PC-9 (cell line): ENCODE measurements around the gene TRAM2. TPM values are rescaled to one million over a fixed set of nuclear protein-coding genes. Genes with fewer than 3 reads are reported as not detected.

ENCODE experiments used
- BruUV-seq: library from RNA; stranded (reverse); fragments of 400-500 nt; replicated peaks from 2 replicates; lab custom pipeline; 2021; lab: Mats Ljungman, UMichigan
- CTCF ChIA-PET: fragments of 300-600 bp; sonication (Branson Sonifier 250); formaldehyde crosslinking; loops from one replicate; lab custom pipeline; 2022; ENCODE audit warnings: antibody characterized with exemption; lab: Charles Lee
- POLR2A ChIA-PET: fragments of 300-600 bp; sonication (Branson Sonifier 250); formaldehyde crosslinking; loops from one replicate; lab custom pipeline; 2022; ENCODE audit warnings: antibody characterized with exemption; ENCODE audit not compliant: unreplicated experiment; lab: Charles Lee
- DNase-seq, 2 experiments: peaks; one replicate each; pipeline versions ENCODE4 v3.0.0 to v3.0.0-alpha.2; 2015 to 2022; ENCODE audit warnings: mixed read lengths in 1 of 2
- H2AFZ ChIP-seq: fragments of 200-600 bp; sonication (generic); 2 replicates; pipeline ENCODE4 v1.8.1; 2017; ENCODE audit warnings: antibody characterized with exemption
- H3F3A ChIP-seq: fragments of 200-600 bp; sonication (generic); 2 replicates; pipeline ENCODE4 v1.8.1; 2017; ENCODE audit warnings: antibody characterized with exemption, mild to moderate bottlenecking, low read depth; ENCODE audit not compliant: insufficient read depth
- H3K27ac ChIP-seq: fragments of 200-600 bp; sonication (generic); 2 replicates; pipeline ENCODE4 v1.6.1; 2016; ENCODE audit warnings: mixed run types
- H3K27me3 ChIP-seq: fragments of 200-600 bp; sonication (generic); 2 replicates; pipeline ENCODE4 v1.6.1; 2016; ENCODE audit warnings: low read depth, mixed run types; ENCODE audit not compliant: insufficient read depth
- H3K36me3 ChIP-seq: fragments of 200-600 bp; sonication (generic); 2 replicates; pipeline ENCODE4 v1.6.1; 2016; ENCODE audit warnings: low read depth, mixed run types
- H3K4me1 ChIP-seq: fragments of 200-600 bp; sonication (generic); replicated peaks from 2 replicates; pipeline ENCODE4 v1.6.1; 2016; ENCODE audit warnings: mixed run types; ENCODE audit not compliant: insufficient read depth
- H3K4me2 ChIP-seq: fragments of 200-600 bp; sonication (generic); 2 replicates; pipeline ENCODE4 v1.6.1; 2017; ENCODE audit warnings: mixed run types
- H3K4me3 ChIP-seq: fragments of 200-600 bp; sonication (generic); 2 replicates; pipeline ENCODE4 v1.6.1; 2016; ENCODE audit warnings: mixed run types
- H3K79me2 ChIP-seq: fragments of 200-600 bp; sonication (generic); 2 replicates; pipeline ENCODE4 v1.6.1; 2017; ENCODE audit warnings: low read depth, mixed run types
- H3K9me2 ChIP-seq: fragments of 200-600 bp; sonication (generic); 2 replicates; pipeline ENCODE4 v1.8.1; 2017; ENCODE audit warnings: mild to moderate bottlenecking; ENCODE audit not compliant: insufficient read depth
- H3K9me3 ChIP-seq: fragments of 200-600 bp; sonication (generic); 2 replicates; pipeline ENCODE4 v1.8.1; 2016; ENCODE audit warnings: low read depth; ENCODE audit not compliant: insufficient read depth
- H4K20me1 ChIP-seq: fragments of 200-600 bp; sonication (generic); 2 replicates; pipeline ENCODE4 v1.8.1; 2017; ENCODE audit not compliant: insufficient read depth
- CTCF ChIP-seq: fragments of 200-600 bp; sonication (generic); conservative IDR thresholded peaks from 2 replicates; pipeline ENCODE4 v1.6.1; 2017; ENCODE audit warnings: mixed run types, antibody characterized with exemption, mild to moderate bottlenecking, moderate library complexity
- EZH2 ChIP-seq: fragments of 200-600 bp; sonication (generic); IDR thresholded peaks from 2 replicates; pipeline ENCODE4 v1.8.0; 2017; ENCODE audit warnings: antibody characterized with exemption, low read depth
- intact Hi-C: fragments of 100-400 bp; cut with micrococcal nuclease; formaldehyde crosslinking; loops from one replicate; pipeline ENCODE4 v1.10.0; 2022; ENCODE audit not compliant: unreplicated experiment
- total RNA-seq: library from RNA; stranded (reverse); gene quantifications from 2 replicates; pipeline ENCODE4 v1.2.3, GENCODE V29; 2021

TRAM2 gene
- total RNA-seq, 1 experiment from 2014 or later, result 40.9 TPM

GRCh38 chr6:52494298-52495072, 82.4 kb downstream of the TRAM2 start:
- Histone ChIP-seq H3K9me2 (no peaks in the 10 kb centered on the region), H3K9me3 (no peaks in the 10 kb centered on the region), H3K36me3 (no peaks in the 10 kb centered on the region), H2AFZ (no peak overlapping the region), H3K79me2 (no peaks in the 10 kb centered on the region), H3K27me3 (no peaks in the 10 kb centered on the region), H3K27ac (no peak overlapping the region), H3K4me1 (no peaks in the 10 kb centered on the region), H3F3A (no peaks in the 10 kb centered on the region), H3K4me3 (no peak overlapping the region), H4K20me1 (no peaks in the 10 kb centered on the region), H3K4me2 (no peak overlapping the region)
- no peak for DNase-seq
- CTCF ChIA-PET, result no interaction called here
- BruUV-seq, result no TSS peak
- TF ChIP-seq CTCF (no peak), EZH2 (no peak)
- intact Hi-C loops, result no loop called here
- POLR2A ChIA-PET, result no interaction called here

GRCh38 chr6:52493669-52494068, 83.2 kb downstream of the TRAM2 start:
- Histone ChIP-seq H3F3A (no peaks in the 10 kb centered on the region), H3K4me1 (no peaks in the 10 kb centered on the region), H3K27ac (no peak overlapping the region), H3K36me3 (no peaks in the 10 kb centered on the region), H3K9me2 (no peaks in the 10 kb centered on the region), H3K9me3 (no peaks in the 10 kb centered on the region), H2AFZ (no peak overlapping the region), H3K79me2 (no peaks in the 10 kb centered on the region), H3K4me3 (no peak overlapping the region), H3K27me3 (no peaks in the 10 kb centered on the region), H3K4me2 (no peak overlapping the region), H4K20me1 (no peaks in the 10 kb centered on the region)
- intact Hi-C loops, result no loop called here
- POLR2A ChIA-PET, result no interaction called here
- BruUV-seq, result no TSS peak
- CTCF ChIA-PET, result no interaction called here
- no peak for DNase-seq
- TF ChIP-seq CTCF, result no peak
- no peak for TF ChIP-seq EZH2

GRCh38 chr6:52491203-52492069, 85.4 kb downstream of the TRAM2 start:
- H3K27me3 ChIP-seq, result no peaks in the 10 kb centered on the region
- H3K4me1 ChIP-seq, result no peaks in the 10 kb centered on the region
- H3K36me3 ChIP-seq, result no peaks in the 10 kb centered on the region
- ChIA-PET POLR2A (no interaction called here), CTCF (no interaction called here)
- no peak overlapping the region for H3K27ac ChIP-seq
- no peak for TF ChIP-seq CTCF
- no peak for TF ChIP-seq EZH2
- BruUV-seq, result no TSS peak
- no peaks in the 10 kb centered on the region for H3F3A ChIP-seq
- no peaks in the 10 kb centered on the region for H4K20me1 ChIP-seq
- no peak for DNase-seq
- intact Hi-C loops, result no loop called here
- H3K9me3 ChIP-seq, result no peaks in the 10 kb centered on the region
- no peak overlapping the region for H3K4me2 ChIP-seq
- no peak overlapping the region for H3K4me3 ChIP-seq
- H3K9me2 ChIP-seq, result no peaks in the 10 kb centered on the region
- no peak overlapping the region for H2AFZ ChIP-seq
- no peaks in the 10 kb centered on the region for H3K79me2 ChIP-seq
